HEK293T (cell line): ENCODE data around the gene DNAJB14.

Experiments
- CTCF ChIA-PET: fragments of 350-600 bp; formaldehyde crosslinking; extraction: SDS; loops from one replicate; lab custom pipeline; 2021; ENCODE audit warnings: antibody characterized with exemption, inconsistent platforms; lab: Yijun Ruan, JAX
- POLR2A ChIA-PET: fragments of 350-600 bp; formaldehyde crosslinking; extraction: SDS; loops from one replicate; lab custom pipeline; 2020; ENCODE audit warnings: antibody characterized with exemption, inconsistent platforms; lab: Yijun Ruan, JAX
- DNase-seq: peaks from one replicate; pipeline ENCODE4 v3.0.0; 2012; ENCODE audit warnings: mixed read lengths; ENCODE audit errors: extremely low spot score
- ARNT ChIP-seq: fragments of 450-650 bp; IDR thresholded peaks from 2 replicates; pipeline ENCODE4 v1.6.1; 2017; ENCODE audit warnings: mild to moderate bottlenecking
- BHLHE40 ChIP-seq: fragments of 450-650 bp; IDR thresholded peaks from 2 replicates; pipeline ENCODE4 v1.6.1; 2016; ENCODE audit warnings: mild to moderate bottlenecking, moderate library complexity, borderline replicate concordance
- CTBP1 ChIP-seq: fragments of 450-650 bp; IDR thresholded peaks from 2 replicates; pipeline ENCODE4 v1.6.1; 2016; ENCODE audit warnings: borderline replicate concordance
- ELF4 ChIP-seq: fragments of 450-650 bp; IDR thresholded peaks from 2 replicates; pipeline ENCODE4 v1.6.1; 2017; ENCODE audit warnings: antibody characterized with exemption
- FOXA1 ChIP-seq: fragments of 450-650 bp; IDR thresholded peaks from 2 replicates; pipeline ENCODE4 v1.6.1; 2016; ENCODE audit warnings: mild to moderate bottlenecking
- FOXK2 ChIP-seq: fragments of 450-650 bp; IDR thresholded peaks from 2 replicates; pipeline ENCODE4 v1.6.1; 2016; ENCODE audit warnings: mild to moderate bottlenecking
- FOXM1 ChIP-seq: fragments of 450-650 bp; IDR thresholded peaks from 2 replicates; pipeline ENCODE4 v1.6.1; 2017; ENCODE audit warnings: mild to moderate bottlenecking, borderline replicate concordance
- HDGF ChIP-seq: fragments of 450-650 bp; IDR thresholded peaks from 2 replicates; pipeline ENCODE4 v1.6.1; 2017; ENCODE audit warnings: antibody characterized with exemption, borderline replicate concordance
- L3MBTL2 ChIP-seq: fragments of 450-650 bp; conservative IDR thresholded peaks from 2 replicates; pipeline ENCODE4 v1.6.1; 2016; ENCODE audit warnings: mild to moderate bottlenecking
- LEF1 ChIP-seq: fragments of 450-650 bp; IDR thresholded peaks from 2 replicates; pipeline ENCODE4 v1.6.1; 2017; ENCODE audit warnings: mild to moderate bottlenecking, borderline replicate concordance
- NFRKB ChIP-seq: fragments of 450-650 bp; IDR thresholded peaks from 2 replicates; pipeline ENCODE4 v1.6.1; 2016; ENCODE audit warnings: mild to moderate bottlenecking, moderate library complexity
- SP1 ChIP-seq: fragments of 450-650 bp; IDR thresholded peaks from 2 replicates; pipeline ENCODE4 v1.6.1; 2017
- SUZ12 ChIP-seq: fragments of 450-650 bp; IDR thresholded peaks from 2 replicates; pipeline ENCODE4 v1.6.1; 2016; ENCODE audit warnings: mild to moderate bottlenecking
- TARDBP ChIP-seq: fragments of 450-650 bp; IDR thresholded peaks from 2 replicates; pipeline ENCODE4 v1.6.1; 2016
- ZNF384 ChIP-seq: fragments of 450-650 bp; IDR thresholded peaks from 2 replicates; pipeline ENCODE4 v1.6.1; 2016
- TF ChIP-seq, protein P1 (sequence below): fragments of 450-650 bp; IDR thresholded peaks from 2 replicates; pipeline ENCODE4 v1.6.1; 2016

The DNAJB14 gene

GRCh38 chr4:99860521-99860920, 85.9 kb downstream of the DNAJB14 start:
- no peak for TF ChIP-seq TARDBP
- no peak for DNase-seq
- POLR2A ChIA-PET, result no interaction called here
- CTCF ChIA-PET, result no interaction called here

- POLR2A ChIA-PET, result no interaction called here
- CTCF ChIA-PET, result no interaction called here
- TF ChIP-seq ZNF384 (no peak), LEF1 (no peak), FOXM1 (no peak), FOXK2 (no peak), L3MBTL2 (no peak), FOXA1 (no peak), CTBP1 (no peak), NFRKB (no peak), ARNT (no peak), ELF4 (no peak), SUZ12 (no peak), SP1 (no peak), HDGF (no peak), BHLHE40 (no peak), TARDBP (no peak)
- TF ChIP-seq, protein P1, sequence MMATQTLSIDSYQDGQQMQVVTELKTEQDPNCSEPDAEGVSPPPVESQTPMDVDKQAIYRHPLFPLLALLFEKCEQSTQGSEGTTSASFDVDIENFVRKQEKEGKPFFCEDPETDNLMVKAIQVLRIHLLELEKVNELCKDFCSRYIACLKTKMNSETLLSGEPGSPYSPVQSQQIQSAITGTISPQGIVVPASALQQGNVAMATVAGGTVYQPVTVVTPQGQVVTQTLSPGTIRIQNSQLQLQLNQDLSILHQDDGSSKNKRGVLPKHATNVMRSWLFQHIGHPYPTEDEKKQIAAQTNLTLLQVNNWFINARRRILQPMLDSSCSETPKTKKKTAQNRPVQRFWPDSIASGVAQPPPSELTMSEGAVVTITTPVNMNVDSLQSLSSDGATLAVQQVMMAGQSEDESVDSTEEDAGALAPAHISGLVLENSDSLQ, result no peak
- no peak for DNase-seq
These were observed 86.8 kb downstream of the DNAJB14 start for GRCh38 chr4:99859618-99860017.

DNA sequence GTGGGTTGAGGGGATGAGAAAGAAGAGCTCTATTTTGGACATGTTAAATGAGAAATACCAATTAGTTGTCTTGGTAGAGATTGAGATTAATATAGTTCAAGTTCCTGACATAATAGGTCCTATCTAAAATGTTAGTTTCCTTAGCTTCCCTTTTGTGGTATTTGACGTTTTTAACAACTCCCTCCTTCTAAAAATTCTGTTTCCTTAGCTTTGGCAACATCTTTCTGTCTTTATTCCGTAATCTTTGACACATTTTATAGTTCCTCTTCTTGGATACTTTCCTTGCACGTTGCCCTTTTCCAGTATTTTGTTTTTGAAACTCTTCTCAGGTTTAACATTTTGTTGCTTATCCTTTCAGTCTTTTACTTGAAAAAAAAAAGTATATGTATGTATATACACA, 89.1 kb downstream of the DNAJB14 start:
- CTCF ChIA-PET, result no interaction called here
- no peak for TF ChIP-seq FOXK2
- TF ChIP-seq TARDBP, result no peak
- no peak for TF ChIP-seq HDGF
- TF ChIP-seq FOXA1, result no peak
- TF ChIP-seq, protein P1, result no peak
- no peak for TF ChIP-seq FOXM1
- no peak for DNase-seq
- POLR2A ChIA-PET, result no interaction called here

DNA sequence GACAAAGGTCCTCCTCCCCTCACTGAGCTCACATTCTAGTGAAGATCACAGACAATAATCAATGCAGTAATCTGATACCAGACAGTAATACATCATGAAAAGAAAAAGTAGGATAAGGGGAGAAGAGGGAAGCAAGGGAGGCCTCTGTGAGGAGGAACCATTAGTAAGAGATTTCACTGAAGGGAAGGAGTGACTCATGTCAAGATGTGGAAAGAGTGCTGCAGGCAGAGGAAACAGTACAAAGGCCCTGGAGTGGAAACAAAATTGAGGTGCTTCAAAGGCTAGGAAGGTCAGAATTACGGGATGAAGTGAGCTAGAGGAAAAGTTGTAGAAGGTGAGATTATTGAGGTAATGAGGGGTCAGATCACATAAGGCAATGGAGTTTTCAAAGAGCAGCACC, 90.3 kb downstream of the DNAJB14 start:
- TF ChIP-seq NFRKB (no peak), SUZ12 (no peak), BHLHE40 (no peak), ZNF384 (no peak), ARNT (no peak), FOXM1 (no peak), FOXK2 (no peak), ELF4 (no peak), SP1 (no peak), LEF1 (no peak), HDGF (no peak)
- ChIA-PET POLR2A (no interaction called here), CTCF (no interaction called here)
- no peak for DNase-seq

DNA sequence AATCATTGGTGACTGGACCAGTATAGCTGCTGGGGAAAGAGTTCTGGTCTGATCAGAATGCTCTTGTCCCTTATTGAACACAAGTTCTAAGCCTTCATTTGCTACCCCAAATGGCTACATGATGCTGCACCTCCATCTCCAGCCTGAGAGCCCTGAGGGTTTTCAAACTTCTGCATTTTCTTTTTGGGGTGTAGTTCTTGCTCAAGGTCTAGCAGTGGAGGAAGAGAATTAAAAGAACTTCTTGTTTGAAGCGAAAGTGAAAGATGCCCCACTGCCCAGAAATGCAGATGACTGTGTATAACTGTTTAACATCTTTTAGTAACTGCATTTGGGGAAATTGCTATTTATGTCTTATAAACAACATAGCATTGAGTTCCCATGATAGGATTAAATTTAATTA, 90.7 kb downstream of the DNAJB14 start:
- TF ChIP-seq TARDBP, result no peak
- TF ChIP-seq CTBP1, result no peak
- CTCF ChIA-PET, result no interaction called here
- POLR2A ChIA-PET, result no interaction called here
- DNase-seq, result no peak

GRCh38 chr4:99853999-99854398, 92.4 kb downstream of the DNAJB14 start:
- no peak for DNase-seq
- POLR2A ChIA-PET, result no interaction called here
- CTCF ChIA-PET, result no interaction called here
- TF ChIP-seq FOXA1, result no peak

GRCh38 chr4:99853190-99853589, 93.2 kb downstream of the DNAJB14 start:
- POLR2A ChIA-PET, result no interaction called here
- no peak for DNase-seq
- CTCF ChIA-PET, result no interaction called here
- TF ChIP-seq HDGF (no peak), SP1 (no peak), ARNT (no peak), ZNF384 (no peak), CTBP1 (no peak), L3MBTL2 (no peak), BHLHE40 (no peak), LEF1 (no peak), ELF4 (no peak), TARDBP (no peak), SUZ12 (no peak), NFRKB (no peak), FOXA1 (no peak), FOXM1 (no peak), FOXK2 (no peak)
- TF ChIP-seq, protein P1, result no peak

GRCh38 chr4:99852199-99852749, 94.1 kb downstream of the DNAJB14 start:
- POLR2A ChIA-PET, result no interaction called here
- CTCF ChIA-PET, result no interaction called here

More at GRCh38 chr4:99852199-99852749, 94.1 kb downstream of the DNAJB14 start:
- no peak for TF ChIP-seq SP1
- no peak for TF ChIP-seq CTBP1
- TF ChIP-seq FOXM1, result no peak
- DNase-seq, result no peak
